SIG-M5 (cell line): ENCODE results near the gene SYT13.
"Not testable (repeated sequence)": the region's sequence is repeated elsewhere in the genome, so short reads cannot be mapped to it uniquely, and the experiment has no call there.

Experiments
- DNase-seq: peaks from one replicate; lab custom pipeline; 2025; lab: John Stamatoyannopoulos, UW

SYT13 gene

DNA sequence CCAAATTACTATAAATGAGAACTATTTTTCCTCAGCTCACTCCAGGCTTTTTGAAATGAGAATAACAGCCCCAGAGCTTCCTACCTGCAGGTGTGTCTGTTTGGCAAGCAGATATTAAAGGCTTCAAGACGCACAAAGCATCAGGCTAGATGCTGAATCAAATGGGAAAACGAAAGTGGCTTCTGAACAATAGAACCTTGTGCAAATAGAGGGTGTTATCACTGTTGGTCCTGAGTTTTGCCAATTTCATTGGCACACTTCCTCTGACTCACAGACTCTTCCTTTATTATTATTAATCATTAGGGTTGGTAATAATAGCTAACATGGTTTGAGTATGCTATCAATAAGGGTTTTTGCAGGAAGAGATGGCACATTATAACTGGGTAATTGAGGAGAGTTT is 13.4 kb downstream of the SYT13 start:
- no peak for DNase-seq

DNA sequence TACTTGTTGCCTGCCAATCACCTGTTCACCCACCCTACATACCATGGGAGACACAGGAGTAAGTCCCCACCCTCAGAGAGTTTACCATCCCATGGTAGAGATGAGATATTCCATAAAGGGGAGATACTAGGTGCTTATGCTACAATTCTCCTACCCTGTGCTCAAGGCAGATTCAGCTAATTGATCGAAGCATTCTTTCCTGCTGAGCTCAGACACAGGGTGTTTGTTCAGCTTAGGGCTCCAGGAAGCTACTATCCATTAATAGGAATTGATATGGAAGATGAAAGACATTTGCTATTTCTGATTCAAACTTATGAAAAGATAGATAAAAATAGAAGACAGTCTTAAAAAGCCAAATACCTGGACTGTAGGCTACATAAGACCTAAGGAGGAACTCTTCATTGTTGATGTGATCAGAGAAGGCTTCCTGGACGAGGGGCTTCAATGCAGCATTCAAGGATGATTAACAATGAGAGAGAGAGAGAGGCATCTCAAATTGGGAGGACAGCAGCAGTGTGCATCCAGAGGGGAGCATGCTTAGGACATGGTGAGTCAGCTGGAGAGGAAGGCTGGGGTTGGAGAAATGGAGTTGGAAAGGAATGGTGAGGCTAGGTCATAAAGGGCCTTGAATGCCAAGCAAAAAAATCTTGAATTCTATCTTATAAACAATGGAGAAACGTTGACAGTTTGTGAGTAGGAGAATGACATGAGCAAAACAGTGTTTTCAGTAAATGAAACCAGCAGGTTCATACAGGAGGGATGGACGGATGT is 15.0 kb downstream of the SYT13 start:
- DNase-seq: no peak

DNA sequence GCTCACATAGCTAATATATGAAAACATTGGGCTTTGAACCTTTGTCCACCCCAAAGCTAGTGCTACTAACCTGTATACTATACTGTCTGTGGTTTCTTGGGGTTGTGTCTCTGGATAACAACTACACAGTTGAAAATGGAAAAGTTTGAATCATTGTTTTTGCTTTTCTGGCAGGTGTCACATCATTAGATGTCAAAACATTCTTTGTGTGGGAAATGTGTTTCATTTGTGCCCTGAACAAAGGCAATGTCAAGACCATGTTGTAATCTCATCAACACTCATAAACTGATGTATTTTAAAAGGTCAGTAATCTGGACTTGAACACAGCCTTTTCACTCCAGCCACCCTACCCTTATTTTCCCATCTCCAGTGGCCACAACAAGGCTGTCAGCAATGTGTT is 16.5 kb downstream of the SYT13 start:
- no peak for DNase-seq

DNA sequence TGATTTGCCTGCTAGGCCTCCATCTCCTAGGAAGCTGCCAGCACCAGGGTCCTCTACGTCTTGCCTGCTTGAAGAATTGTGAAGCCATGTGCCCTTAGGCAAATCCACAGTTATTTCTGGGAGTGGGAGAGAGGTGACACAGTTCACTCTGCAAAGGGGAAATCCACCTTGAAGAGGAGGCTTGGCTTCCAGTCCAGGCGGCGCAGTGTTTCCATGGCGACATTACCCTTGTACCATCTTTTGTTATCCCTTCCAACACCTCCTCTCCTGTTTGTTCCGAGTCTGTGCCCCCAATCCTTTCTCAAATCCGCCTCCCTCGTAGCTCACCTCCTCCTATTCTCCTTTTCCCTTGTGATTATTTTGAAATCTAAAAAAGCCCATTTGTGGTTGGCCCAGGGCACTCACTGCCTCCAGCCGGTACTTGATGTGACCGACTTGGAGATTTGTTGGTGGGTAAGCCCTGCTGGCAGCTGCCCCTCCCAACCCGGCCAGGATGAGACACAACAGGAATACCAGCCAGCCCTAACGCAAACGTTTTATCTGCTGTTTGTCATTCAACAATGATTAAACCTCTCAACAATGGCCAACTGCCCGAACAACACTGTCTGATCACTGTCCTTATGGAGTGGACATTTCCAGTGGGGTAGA is 18.4 kb downstream of the SYT13 start:
- no peak for DNase-seq

DNA sequence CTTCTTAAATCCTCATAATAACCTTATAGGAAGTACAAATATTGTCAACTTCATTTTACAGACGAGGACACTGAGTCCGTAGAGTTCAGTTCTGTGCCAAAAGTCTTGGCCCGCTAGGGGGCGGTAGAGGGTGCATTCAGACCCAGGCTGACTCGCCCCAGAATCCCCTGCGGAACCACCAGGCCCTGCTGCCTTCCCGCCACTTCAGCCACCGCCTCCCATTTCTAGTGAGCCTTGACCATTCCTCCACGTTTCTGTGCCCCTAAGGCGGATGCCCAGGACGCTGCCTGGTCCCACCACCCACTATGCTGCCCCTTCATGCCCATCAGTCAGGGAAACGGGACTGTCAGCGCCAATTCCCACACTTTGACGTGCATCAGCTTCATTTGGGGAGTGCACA is 19.1 kb downstream of the SYT13 start:
- DNase-seq: no peak

DNA sequence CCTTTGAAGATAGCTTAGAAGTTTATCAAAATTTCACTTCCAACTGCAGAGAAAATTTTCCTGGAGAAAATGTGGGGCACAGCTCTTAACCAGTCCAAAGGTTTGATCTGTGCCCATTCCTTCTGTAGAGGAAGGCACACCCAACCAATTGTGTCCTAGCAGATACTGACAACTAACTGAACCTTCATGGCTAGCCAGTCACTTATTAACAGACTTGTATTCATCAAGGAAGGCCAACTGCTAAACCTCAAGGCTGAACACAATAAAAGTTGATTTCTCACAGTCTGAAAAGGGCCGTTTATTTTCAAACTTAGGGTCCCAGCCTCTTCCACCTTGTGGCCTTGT is 19.5 kb downstream of the SYT13 start:
- no peak for DNase-seq

DNA sequence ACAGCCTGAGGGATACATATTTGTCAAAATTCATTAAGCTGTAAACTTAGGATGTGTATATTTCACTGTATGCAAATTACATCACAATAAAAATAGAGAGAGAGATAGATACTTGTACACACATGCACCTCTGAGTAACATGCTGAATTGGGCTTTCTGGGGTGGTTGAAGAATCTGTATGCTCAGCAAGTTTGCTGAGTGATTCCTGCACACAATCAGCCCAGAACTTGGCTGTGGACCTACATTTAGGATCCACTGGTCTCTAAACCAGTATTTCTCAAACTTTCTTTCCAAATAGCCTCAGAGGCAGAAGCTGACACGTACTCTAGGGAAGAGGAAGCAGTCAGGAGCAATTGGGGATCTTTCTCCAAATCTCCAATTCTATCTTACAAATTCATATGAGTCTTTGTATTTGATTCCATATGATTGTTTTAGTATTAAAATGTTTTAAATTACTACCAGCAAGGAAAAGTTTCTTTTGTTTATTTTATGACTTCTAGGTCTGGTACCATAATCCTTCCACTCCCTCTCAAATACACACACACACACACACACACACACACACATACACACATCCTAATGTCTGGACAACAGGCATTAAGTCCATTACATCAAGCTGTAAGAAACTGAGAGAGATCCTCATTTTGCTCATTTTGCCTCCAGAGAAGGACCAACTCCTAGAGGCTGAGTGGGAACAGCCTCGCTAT is 20.0 kb downstream of the SYT13 start:
- DNase-seq: no peak

DNA sequence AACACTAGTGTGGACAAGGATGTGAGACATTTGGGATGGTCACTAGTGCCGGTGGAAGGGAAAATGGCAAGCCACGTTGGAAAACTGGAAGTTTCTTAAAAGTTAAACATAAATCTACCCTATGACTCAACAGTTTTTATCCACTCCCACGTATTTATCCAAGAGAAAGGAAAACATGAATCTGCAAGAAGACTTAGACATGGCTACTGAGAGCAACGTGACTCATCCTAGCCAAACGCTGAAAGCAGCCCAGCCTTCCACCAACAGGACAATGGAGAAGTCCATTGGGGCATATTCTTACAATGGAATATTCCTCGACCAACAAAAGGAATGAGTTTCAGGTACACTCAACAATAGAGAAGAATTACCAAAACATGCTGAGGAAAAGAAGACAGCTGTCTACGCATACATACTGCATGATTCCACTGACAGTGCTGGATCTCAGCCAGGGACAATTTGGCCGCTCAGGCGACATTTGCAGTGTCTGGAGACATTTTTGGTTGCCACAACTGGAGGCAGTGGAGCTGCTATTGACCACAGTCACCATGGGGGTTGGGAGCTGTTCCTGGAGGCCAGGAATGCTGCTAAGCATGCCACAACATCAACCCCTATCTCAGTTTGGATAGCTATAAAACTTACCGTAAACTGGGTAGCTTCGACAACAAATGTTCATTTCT is 21.2 kb downstream of the SYT13 start:
- no peak for DNase-seq

DNA sequence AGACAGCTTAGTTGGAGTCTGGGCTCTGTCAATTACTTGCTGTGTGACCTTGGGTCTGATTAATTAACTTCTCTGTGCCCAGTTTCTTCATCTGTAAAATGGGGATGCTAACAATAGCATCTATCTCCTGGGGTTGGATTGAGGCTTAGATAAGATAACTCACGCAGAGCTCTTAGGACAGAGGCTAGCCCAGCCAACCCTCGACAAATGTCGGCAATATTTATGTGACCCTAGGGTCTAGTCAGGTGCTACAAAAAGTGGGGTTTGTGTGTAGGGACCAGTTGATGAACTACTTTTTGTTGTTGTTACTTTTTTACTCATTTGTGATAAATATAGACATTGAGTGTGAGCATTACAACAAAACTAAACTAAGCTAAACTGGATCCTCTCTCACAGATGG is 22.4 kb downstream of the SYT13 start:
- DNase-seq: no peak

DNA sequence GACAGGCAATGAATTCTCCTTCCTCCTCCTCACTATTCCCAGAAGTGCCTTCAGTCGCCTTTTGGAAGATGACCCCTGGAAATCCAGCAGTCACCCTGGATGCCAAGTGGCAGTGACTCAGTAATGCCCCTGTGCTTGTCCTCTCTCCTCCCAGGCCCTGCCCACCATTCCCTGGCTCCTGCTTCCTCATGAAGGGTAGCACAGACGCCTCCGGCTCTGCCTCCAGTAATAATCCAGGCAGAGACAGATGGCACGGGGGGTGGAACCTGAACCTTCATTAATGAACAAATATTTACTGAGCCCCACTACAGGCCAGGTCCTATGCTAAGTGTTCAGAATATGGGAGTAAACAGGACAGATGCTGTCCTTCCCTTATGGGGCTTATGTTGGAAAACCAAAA is 23.2 kb downstream of the SYT13 start:
- no peak for DNase-seq

DNA sequence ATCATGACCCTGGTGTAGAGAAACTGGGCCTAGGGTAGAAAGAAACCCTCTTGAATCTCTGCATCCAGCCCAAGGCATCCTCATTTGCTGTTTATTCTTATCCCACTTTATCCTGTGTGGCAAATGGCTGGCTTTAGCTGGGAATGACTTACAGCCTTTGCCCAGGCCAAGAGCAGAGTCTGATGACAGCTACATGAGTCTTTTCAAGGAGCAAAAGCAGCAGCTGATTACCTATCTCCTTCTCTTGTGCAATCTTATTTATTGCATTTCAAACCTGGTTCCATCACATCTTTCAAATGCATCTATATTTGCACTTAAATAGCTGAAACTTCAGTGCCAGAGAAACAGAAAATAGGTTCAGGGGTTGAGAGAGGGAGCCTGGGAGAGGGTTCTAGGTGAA is 26.1 kb downstream of the SYT13 start:
- no peak for DNase-seq

DNA sequence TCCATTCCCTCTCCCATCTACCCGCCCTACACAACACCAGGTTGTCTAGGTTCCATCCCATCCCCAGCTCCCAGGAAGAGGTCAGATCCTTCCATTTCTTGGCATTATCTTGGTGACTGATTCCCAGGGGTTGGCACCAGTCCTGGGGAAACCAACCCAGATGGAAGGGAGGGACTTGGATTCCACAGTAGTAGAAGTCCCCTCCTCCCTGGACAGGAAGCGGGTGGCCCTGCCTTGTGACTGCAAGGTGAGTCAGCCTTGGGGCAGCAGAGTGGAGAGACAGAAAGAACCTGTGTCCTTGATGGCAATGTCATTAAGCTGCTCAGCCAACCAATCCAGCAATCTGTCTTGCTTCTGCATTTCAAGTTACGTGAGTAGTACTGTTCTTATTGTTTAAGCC is 26.5 kb downstream of the SYT13 start:
- no peak for DNase-seq

DNA sequence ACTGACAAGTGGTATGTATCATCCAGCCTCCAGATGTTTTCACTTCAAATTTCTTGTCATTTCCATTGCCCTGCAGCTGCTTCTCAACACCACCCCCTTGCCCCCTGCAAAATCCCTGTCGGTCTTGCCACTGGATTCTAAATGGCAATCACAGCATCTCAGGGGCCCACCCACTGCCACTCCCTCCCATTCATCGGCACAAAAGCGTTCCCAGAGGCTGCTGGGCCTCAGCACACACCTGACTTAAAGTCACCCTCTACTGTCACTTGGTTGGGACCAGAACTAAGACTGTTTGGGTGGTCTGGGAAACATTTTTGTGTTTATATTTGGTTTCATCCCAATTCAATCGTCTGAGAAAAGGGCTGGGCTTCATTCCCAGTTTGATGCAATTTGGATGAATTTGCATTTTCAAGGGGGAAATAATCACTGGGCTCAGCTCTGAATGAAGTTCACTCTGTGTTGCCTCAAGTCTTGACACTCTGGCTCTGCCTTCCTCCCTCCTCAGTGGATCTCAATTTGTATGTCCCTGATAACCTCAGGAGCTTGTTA is 27.1 kb downstream of the SYT13 start:
- DNase-seq: no peak

DNA sequence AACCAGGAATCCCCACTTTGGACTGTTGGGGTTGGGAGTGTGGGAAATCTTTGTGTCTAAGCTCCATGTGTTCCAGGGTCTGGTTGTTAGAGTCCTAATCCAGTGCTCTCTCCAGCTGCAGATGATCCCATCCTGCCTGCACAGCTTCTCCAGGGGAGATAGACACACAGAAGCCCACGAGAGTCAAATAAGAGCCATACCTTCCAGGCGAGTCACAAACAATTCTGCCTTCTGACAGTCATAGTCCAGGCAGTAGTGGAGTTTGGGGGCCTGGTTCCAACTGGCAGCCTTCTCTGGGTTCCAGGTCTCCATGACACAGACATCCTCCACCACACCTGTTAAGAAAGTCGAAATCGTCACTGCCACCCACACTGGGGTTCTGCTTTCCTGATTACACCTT is 32.1 kb downstream of the SYT13 start:
- DNase-seq: no peak

DNA sequence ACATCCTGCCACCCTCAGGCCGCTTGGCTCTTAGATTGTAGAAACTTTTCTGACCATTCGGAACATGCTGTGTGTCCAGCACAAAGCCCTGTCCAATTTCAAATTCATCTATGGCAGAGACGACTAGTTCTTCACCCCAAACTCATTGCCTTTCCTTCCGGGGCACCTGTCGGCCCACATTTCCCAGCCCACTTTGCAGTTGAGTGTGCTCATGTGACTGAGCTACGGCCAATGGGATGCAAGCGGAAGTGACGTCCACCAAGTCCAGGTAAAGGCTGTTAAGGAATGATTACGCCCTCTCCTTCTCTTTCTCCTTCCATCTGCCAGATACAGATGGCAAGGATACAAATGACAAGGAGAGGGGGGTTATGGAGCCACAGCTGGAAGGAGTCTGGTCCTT is 32.5 kb downstream of the SYT13 start:
- DNase-seq: no peak

DNA sequence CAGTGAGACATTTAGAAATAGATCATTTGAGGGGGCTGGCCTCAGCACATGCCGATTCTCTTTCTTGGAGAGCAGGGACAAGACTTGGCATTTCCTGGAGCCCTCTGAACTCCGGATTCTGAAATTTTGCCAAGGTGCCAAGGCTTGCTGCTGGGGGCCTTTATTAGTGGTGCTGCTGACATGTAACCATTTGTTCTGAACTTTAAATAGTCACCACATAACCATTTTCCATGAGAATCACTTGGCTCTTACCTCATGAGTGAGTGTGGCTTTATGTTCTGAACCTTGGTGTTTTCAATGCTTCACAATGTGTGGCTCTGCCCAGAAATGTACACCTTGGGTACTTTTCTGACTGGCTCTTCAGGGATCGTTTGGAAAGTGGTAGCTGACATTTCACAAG is 33.3 kb downstream of the SYT13 start:
- DNase-seq: no peak

DNA sequence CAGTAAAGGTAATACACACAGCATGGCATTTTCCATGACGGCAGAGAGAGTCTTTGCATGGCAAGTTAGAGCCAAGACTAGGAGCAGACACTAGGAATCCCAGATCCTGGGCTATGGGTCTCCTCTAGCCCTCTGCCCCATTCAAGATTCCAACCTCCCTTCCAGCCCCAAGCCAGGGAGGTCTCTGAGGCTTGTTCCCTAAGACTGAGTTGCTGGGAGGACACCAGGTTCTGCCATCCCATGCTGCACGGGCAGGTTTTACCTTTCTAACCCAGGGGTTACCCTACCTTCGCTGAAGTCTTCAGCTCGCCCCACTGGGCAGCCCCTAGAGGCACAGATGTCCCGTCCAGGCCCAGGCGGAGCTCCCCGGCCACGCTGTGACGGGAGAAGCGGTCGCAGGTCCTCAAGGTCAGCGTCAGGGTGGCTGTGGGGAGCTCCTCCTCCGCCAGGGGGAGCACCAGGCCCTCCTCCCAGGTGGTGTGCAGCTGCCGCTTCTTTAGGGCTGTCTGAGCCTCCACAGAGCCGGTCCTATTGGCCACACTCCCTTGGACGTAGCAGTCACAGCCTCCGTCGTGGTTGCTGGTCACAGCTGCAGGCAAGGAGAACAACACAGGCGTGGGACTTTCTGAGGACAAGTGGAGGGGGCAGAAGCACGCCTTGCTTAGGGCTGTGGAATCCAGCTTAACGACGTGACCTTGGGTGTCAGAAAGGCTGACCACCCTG is 33.8 kb downstream of the SYT13 start:
- DNase-seq: no peak

DNA sequence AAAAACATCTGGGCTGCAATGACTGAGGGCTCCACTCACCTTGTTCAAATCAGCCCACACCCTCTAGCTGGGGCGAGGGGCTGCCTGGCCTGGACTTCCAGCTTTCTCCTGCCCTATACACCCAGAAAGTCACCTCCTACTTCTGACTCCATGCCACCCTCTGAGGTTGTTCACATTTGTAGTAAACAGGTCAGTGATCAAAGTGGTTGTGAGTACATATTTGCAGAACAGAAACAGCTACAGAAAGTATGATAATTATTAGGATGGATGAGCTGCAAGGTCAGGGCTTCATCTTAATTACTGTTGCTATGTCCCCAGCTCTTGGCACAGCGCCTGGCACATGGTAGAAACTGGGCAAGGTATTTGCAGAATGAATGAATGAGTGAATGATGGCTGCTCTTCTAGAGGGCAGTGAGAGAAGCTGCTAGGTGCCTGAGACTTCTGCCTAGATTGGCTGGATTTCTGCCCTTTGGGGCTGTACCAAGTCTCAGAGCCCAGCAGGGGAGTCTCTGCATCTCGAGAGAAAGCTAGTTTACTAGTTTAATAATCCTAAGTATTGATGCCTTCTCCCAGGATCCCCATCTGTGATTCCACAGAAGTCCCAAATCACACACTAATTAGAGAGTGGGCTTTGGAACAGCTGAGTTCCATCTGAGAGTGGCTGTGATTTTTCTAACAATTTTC is 36.0 kb downstream of the SYT13 start:
- no peak for DNase-seq

DNA sequence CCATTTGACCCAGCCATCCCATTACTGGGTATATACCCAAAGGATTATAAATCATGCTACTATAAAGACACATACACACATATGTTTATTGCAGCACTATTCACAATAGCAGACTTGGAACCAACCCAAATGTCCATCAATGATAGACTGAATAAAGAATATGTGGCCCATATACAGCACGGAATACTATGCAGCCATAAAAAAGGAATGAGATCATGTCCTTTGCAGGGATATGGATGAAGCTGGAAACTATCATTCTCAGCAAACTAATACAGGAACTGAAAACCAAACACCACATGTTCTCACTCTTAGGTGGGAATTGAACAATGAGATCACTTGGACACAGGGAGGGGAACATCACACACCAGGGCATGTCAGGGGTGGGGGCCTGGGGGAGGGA is 36.8 kb downstream of the SYT13 start:
- not testable (repeated sequence) for DNase-seq

DNA sequence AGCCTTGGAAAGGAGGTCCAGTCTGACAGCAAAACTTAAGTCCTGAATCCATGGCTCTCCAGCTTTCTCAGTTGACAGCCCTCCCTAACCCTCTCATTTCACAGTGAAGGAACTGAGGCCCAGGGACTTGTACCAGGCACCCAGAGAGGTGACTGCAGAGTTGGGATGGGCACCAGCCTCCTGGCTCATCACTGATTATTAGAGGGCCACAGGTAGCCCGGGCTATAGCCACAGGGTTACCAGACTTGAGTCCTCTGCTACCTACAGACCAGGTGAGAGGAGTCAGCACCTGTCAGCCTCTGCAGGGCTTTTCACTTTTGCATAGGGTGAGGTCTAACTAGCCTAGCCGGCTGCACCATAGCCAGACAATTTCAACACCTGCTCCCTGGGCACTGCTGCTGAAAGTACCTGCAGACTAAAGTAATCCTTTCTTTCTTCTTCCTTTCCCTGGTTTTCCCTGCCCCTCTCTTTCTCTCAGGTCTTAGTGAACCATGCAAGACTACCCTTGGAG is 37.6 kb downstream of the SYT13 start:
- DNase-seq: no peak

DNA sequence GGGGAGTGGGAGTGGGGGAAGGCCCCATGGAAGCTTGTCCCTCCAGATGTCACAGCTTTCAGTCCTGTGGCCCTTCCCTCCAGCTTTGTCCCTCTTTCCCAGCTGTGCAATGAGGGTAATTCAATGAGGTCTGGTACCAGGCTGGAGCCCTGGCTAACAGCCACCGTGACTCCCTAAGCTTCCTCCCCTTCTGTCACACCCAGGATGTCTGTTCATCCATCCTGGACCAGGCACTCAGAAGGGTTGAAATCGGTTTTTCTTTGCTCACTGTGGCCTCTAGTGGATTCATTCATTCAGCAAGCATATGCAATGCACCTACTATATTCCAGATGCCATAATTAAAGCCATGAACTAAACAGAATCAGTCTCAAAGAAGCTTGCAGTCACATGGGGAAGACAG is 38.7 kb downstream of the SYT13 start:
- no peak for DNase-seq
